HG03045 (cell line): Measurements from ENCODE around the gene GALC.

Experiments
- ATAC-seq: cut with Tn5 transposase; IDR thresholded peaks from one replicate; pipeline ENCODE4 v1.9.1; 2021; ENCODE audit warnings: mild to moderate bottlenecking, moderate library complexity; ENCODE audit not compliant: unreplicated experiment

GALC gene

GRCh38 chr14:87960013-87960787 lies 32.8 kb downstream of the GALC start:
- ATAC-seq, result no peak

- ATAC-seq, result no peak
Observed at GRCh38 chr14:87955501-87955900, 37.5 kb downstream of the GALC start.

- peak; percentile 75 for ATAC-seq
Observed at GRCh38 chr14:87952307-87953094, 40.5 kb downstream of the GALC start.

GRCh38 chr14:87944987-87945604 lies 47.9 kb downstream of the GALC start:
- ATAC-seq, result no peak

GRCh38 chr14:87940894-87941293 lies 52.1 kb downstream of the GALC start:
- ATAC-seq, result no peak

GRCh38 chr14:87940382-87940781 lies 52.6 kb downstream of the GALC start:
- peak; percentile 98 for ATAC-seq

GRCh38 chr14:87935886-87936285 lies 57.1 kb downstream of the GALC start:
- ATAC-seq, result no peak

GRCh38 chr14:87935081-87935828 lies 57.7 kb downstream of the GALC start:
- ATAC-seq, result no peak

- no peak for ATAC-seq
Observed at GRCh38 chr14:87934185-87934584, 58.8 kb downstream of the GALC start.

GRCh38 chr14:87916886-87917275 lies 76.1 kb downstream of the GALC start:
- ATAC-seq, result no peak

- no peak for ATAC-seq
Observed at GRCh38 chr14:87916103-87916885, 76.7 kb downstream of the GALC start.

- no peak for ATAC-seq
Observed at GRCh38 chr14:87908550-87908949, 84.4 kb downstream of the GALC start.

- ATAC-seq, result no peak
Observed at GRCh38 chr14:87901652-87902051, 91.3 kb downstream of the GALC start.

- no peak for ATAC-seq
Observed at GRCh38 chr14:87901236-87901635, 91.7 kb downstream of the GALC start.

- no peak for ATAC-seq
Observed at GRCh38 chr14:87899228-87899627, 93.8 kb downstream of the GALC start.

- no peak for ATAC-seq
Observed at GRCh38 chr14:87898301-87898700, 94.7 kb downstream of the GALC start.

GRCh38 chr14:87896393-87897380 lies 96.3 kb downstream of the GALC start:
- ATAC-seq, result peak; percentile 56

- ATAC-seq, result no peak
Observed at GRCh38 chr14:87894920-87895319, 98.1 kb downstream of the GALC start.

- no peak for ATAC-seq
Observed at GRCh38 chr14:87892763-87893162, 100.2 kb downstream of the GALC start.
